ENCODE measurements around the gene NEO1.
"Not testable (repeated sequence)": the region's sequence is repeated elsewhere in the genome, so short reads cannot be mapped to it uniquely, and the experiment has no call there.

The NEO1 gene

DNA sequence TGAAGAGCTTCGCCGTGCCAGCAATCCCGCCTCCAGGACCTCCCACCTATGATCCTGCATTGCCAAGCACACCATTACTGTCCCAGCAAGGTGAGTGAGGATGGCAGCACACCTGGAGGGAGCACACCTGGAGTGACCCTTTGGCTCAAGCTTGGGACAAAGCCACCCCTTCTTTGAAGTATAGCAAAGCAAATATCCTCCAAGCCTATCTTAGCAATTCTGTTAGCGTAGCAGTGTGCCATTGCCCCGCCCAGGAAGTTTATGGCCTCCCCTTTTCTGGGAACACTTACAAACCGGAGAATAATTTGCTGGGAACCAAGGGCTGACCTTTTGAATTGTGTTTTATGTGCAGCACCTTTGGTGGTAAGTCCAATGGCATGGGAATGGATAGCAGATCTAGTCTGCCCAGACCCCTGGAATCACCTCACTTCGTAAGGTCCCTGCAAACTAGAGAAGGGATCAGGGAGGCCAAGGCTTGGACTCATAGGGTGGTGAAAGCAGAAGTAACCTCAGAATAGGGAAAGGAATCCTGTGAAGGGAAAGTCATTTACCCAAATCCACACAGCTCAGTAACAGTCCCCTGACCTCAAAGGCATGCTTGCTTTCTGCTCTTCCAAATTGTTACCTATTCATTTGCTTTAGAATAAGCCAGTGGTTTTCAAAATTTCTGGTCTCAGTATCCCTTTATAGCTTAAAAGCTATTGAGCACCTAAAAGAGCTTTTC lies 246.4 kb downstream of the NEO1 start:
- Histone ChIP-seq H3K9me3 (no peaks in the 10 kb centered on the region), H3K27me3 (no peaks in the 10 kb centered on the region), H3K4me1 (no peaks in the 10 kb centered on the region), H3K36me3 (peaks cover 54 to 99% (median 60%) of the 10 kb centered on the region in 3 donors), H3K4me3 (no peak overlapping the region), H3K27ac (no peak overlapping the region)
- no peak for DNase-seq
- TF ChIP-seq, protein P1, sequence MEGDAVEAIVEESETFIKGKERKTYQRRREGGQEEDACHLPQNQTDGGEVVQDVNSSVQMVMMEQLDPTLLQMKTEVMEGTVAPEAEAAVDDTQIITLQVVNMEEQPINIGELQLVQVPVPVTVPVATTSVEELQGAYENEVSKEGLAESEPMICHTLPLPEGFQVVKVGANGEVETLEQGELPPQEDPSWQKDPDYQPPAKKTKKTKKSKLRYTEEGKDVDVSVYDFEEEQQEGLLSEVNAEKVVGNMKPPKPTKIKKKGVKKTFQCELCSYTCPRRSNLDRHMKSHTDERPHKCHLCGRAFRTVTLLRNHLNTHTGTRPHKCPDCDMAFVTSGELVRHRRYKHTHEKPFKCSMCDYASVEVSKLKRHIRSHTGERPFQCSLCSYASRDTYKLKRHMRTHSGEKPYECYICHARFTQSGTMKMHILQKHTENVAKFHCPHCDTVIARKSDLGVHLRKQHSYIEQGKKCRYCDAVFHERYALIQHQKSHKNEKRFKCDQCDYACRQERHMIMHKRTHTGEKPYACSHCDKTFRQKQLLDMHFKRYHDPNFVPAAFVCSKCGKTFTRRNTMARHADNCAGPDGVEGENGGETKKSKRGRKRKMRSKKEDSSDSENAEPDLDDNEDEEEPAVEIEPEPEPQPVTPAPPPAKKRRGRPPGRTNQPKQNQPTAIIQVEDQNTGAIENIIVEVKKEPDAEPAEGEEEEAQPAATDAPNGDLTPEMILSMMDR (IDR thresholded peaks at IDR 0.05) = no peak
- intact Hi-C loops (cut with DNase I; ENCODE audit: low total_unique reads) = no loop called here

GRCh38 chr15:73300286-73300685 lies 248.0 kb downstream of the NEO1 start:
- DNase-seq; H3K4me3 ChIP-seq; H3K27ac ChIP-seq; H3K4me1 ChIP-seq; intact Hi-C loops (cut with DNase I; ENCODE audit: low total_unique reads); H3K9me3 ChIP-seq; H3K27me3 ChIP-seq: not testable (repeated sequence)
- peaks cover 54 to 97% (median 67%) of the 10 kb centered on the region in 3 donors for H3K36me3 ChIP-seq

DNA sequence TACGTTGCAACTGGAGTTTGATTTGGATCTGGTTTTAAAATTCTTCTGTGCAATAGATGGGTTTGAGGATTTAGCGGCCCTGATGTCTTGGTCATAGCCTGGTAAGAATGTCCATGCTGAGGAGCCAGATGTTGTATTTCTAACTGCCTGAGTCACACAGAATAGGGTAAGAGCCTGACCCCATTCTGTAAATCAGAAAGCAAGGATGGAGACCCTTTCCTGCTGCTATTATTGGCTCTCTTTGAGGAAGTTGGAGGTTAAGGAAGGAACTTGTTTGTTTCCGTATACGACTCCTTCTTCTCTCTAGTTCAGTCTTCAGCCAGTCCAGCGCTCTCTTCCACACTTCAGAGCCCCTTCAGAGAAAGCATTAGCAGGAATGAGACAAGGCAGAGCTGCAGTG lies 251.4 kb downstream of the NEO1 start:
- intact Hi-C loops (cut with DNase I; ENCODE audit: low total_unique reads) = no loop called here
- no peak overlapping the region for H3K4me3 ChIP-seq
- H3K36me3 ChIP-seq = peaks cover 47 to 69% (median 50%) of the 10 kb centered on the region in 3 donors
- H3K27ac ChIP-seq = no peak overlapping the region
- TF ChIP-seq, protein P1 (IDR thresholded peaks at IDR 0.05) = no peak
- no peaks in the 10 kb centered on the region for H3K27me3 ChIP-seq
- no peaks in the 10 kb centered on the region for H3K9me3 ChIP-seq
- DNase-seq = no peak
- H3K4me1 ChIP-seq = no peaks in the 10 kb centered on the region

GRCh38 chr15:73305331-73306211 lies 253.3 kb downstream of the NEO1 start:
- TF ChIP-seq, protein P1 (IDR thresholded peaks at IDR 0.05) = no peak
- Histone ChIP-seq H3K27me3 (no peaks in the 10 kb centered on the region), H3K4me1 (no peaks in the 10 kb centered on the region), H3K4me3 (no peak overlapping the region), H3K27ac (no peak overlapping the region), H3K9me3 (no peaks in the 10 kb centered on the region), H3K36me3 (peaks cover 37 to 50% (median 39%) of the 10 kb centered on the region in 3 donors)
- no peak for DNase-seq
- intact Hi-C loops (cut with DNase I; ENCODE audit: low total_unique reads) = no loop called here

GRCh38 chr15:73308305-73308704 lies 256.0 kb downstream of the NEO1 start:
- H3K4me1 ChIP-seq = no peaks in the 10 kb centered on the region
- no peaks in the 10 kb centered on the region for H3K27me3 ChIP-seq
- no peak overlapping the region for H3K4me3 ChIP-seq
- no peak for DNase-seq
- H3K27ac ChIP-seq = no peak overlapping the region
- H3K36me3 ChIP-seq = peaks cover 12 to 22% (median 13%) of the 10 kb centered on the region in 3 donors
- TF ChIP-seq, protein P1 (IDR thresholded peaks at IDR 0.05) = no peak
- intact Hi-C loops (cut with DNase I; ENCODE audit: low total_unique reads) = no loop called here
- no peaks in the 10 kb centered on the region for H3K9me3 ChIP-seq

DNA sequence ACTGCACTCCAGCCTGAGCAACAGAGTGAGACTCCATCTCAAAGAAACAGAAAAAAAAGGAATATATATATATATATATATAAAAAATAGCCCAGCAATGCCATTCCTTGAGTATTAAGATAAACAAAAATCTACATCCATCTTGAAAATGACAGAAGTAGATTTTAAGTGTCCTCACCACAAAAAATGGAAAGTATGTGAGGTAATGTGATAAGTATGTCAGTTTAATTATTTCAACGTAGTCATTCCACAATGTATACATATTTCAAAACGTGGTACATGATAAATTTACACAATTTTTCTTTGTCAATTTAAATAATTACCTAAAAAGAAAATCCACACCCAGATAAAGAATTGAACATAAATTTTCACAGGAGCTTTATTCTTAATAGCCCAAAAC lies 261.6 kb downstream of the NEO1 start:
- peaks cover 0 to 6% of the 10 kb centered on the region in 2 donors for H3K27me3 ChIP-seq
- intact Hi-C loops (cut with DNase I; ENCODE audit: low total_unique reads) = no loop called here
- H3K9me3 ChIP-seq = no peaks in the 10 kb centered on the region
- TF ChIP-seq, protein P1 (IDR thresholded peaks at IDR 0.05) = no peak
- H3K27ac ChIP-seq = no peak overlapping the region
- H3K36me3 ChIP-seq = no peaks in the 10 kb centered on the region
- DNase-seq = no peak
- H3K4me3 ChIP-seq = no peak overlapping the region
- H3K4me1 ChIP-seq = no peaks in the 10 kb centered on the region

Data from tibial artery (tissue), 4 donors.